Measurements from ENCODE around the gene ZFP69. TPM values are rescaled to one million over a fixed set of nuclear protein-coding genes. Genes with fewer than 3 reads are reported as not detected.

The ZFP69 gene
- total RNA-seq, 1 donor from 2014 or later: 2.8 TPM

GRCh38 chr1:40535732-40536131, 58.6 kb downstream of the ZFP69 start:
- no peaks in the 10 kb centered on the region for H3K36me3 ChIP-seq
- no peak for DNase-seq
- no peak overlapping the region for H3K4me3 ChIP-seq
- intact Hi-C loops (cut with DNase I): no loop called here
- no peaks in the 10 kb centered on the region for H3K9me3 ChIP-seq
- peaks cover 12% of the 10 kb centered on the region for H3K4me1 ChIP-seq
- H3K27ac ChIP-seq: no peak overlapping the region
- ATAC-seq: no peak
- H3K27me3 ChIP-seq: no peaks in the 10 kb centered on the region
- TF ChIP-seq CTCF (IDR thresholded peaks at IDR 0.05): no peak

- Histone ChIP-seq H3K4me3 (no peak overlapping the region), H3K27me3 (no peaks in the 10 kb centered on the region), H3K36me3 (peaks cover 6% of the 10 kb centered on the region), H3K27ac (no peak overlapping the region), H3K4me1 (no peaks in the 10 kb centered on the region), H3K9me3 (no peaks in the 10 kb centered on the region)
- ATAC-seq (no peak), DNase-seq (no peak)
- intact Hi-C loops (cut with DNase I): no loop called here
- TF ChIP-seq CTCF (IDR thresholded peaks at IDR 0.05): no peak
Measured at GRCh38 chr1:40539338-40539737, 62.2 kb downstream of the ZFP69 start.

Other genes with a start within 250 kb of the ZFP69 start
- not detected for gene TMCO2, start 229.4 kb upstream of the ZFP69 start, total RNA-seq
- 39.9 TPM for gene ZMPSTE24, start 219.1 kb upstream of the ZFP69 start, total RNA-seq
- 3.8 TPM for gene COL9A2, start 160.0 kb upstream of the ZFP69 start, total RNA-seq
- 55.3 TPM for gene SMAP2, start 103.6 kb upstream of the ZFP69 start, total RNA-seq
- gene ZFP69B, start 26.8 kb upstream of the ZFP69 start, total RNA-seq: 1.3 TPM
- gene EXO5, start 31.5 kb downstream of the ZFP69 start, total RNA-seq: 5.7 TPM
- 4.7 TPM for gene ZNF684, start 54.3 kb downstream of the ZFP69 start, total RNA-seq
- gene RIMS3, start 188.4 kb downstream of the ZFP69 start, total RNA-seq: 4.7 TPM
- 56.0 TPM for gene NFYC, start 214.4 kb downstream of the ZFP69 start, total RNA-seq

Measured in upper lobe of right lung (tissue), 1 donor.